OCI-LY7 (cell line): ENCODE measurements around the gene DLGAP3.
A peak's percentile ranks its signal among the peaks of the same experiment; 100 is the strongest.

Experiments
- CTCF ChIP-seq: fragments of 200-600 bp; sonication (generic); conservative IDR thresholded peaks from 2 replicates; pipeline ENCODE4 v1.5.1; 2014; ENCODE audit warnings: mild to moderate bottlenecking, antibody characterized with exemption, low read length, moderate library complexity, mixed read lengths
- EZH2phosphoT487 ChIP-seq: fragments of 200-600 bp; sonication (generic); IDR thresholded peaks from 2 replicates; pipeline ENCODE4 v1.6.1; 2018; ENCODE audit warnings: low read depth, borderline replicate concordance, mild to moderate bottlenecking, mixed run types, antibody characterized with exemption, low read length, moderate library complexity, mixed read lengths

- TF ChIP-seq CTCF (0 out of 2 replicates have a peak, but pooled peaks have one; percentile 29), EZH2phosphoT487 (no peak)
Measured at GRCh38 chr1:34896612-34897011, 32.8 kb downstream of the DLGAP3 start.
